Measurements from ENCODE around the gene CFAP99. TPM values are rescaled to one million over a fixed set of nuclear protein-coding genes. Genes with fewer than 3 reads are reported as not detected.

CFAP99 gene
- total RNA-seq, 1 donor from 2014 or later: not detected

DNA sequence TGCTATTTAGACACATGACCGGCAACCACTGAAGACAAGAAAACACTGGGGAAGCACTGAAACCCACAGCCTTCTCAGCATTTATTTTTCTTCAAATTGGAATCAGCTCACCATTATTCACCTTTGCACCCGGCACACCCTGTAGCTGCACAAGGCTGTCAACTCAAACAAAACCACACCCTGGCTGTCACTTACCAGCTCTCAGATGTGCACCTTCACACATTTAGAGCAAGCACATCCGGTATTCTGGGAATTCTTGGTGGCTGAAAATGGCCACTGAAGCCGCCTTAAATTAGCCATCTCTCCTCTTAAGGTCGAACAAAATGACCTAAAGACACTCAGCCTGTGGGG lies 6.2 kb upstream of the CFAP99 start:
- no peak for TF ChIP-seq CTCF (conservative IDR thresholded peaks at IDR 0.05; ENCODE audit: low read depth, low read length)
- H3K4me3 ChIP-seq (ENCODE audit: low read depth, low read length): peak overlapping the region; percentile 54
- DNase-seq (ENCODE audit: low read depth): no peak

- TF ChIP-seq CTCF (conservative IDR thresholded peaks at IDR 0.05; ENCODE audit: low read depth, low read length): peak; percentile 67
- DNase-seq (ENCODE audit: low read depth): peak; percentile 82
- H3K4me3 ChIP-seq (ENCODE audit: low read depth, low read length): peak overlapping the region; percentile 54
These were observed 5.7 kb upstream of the CFAP99 start for GRCh38 chr4:2412885-2413716.

DNA sequence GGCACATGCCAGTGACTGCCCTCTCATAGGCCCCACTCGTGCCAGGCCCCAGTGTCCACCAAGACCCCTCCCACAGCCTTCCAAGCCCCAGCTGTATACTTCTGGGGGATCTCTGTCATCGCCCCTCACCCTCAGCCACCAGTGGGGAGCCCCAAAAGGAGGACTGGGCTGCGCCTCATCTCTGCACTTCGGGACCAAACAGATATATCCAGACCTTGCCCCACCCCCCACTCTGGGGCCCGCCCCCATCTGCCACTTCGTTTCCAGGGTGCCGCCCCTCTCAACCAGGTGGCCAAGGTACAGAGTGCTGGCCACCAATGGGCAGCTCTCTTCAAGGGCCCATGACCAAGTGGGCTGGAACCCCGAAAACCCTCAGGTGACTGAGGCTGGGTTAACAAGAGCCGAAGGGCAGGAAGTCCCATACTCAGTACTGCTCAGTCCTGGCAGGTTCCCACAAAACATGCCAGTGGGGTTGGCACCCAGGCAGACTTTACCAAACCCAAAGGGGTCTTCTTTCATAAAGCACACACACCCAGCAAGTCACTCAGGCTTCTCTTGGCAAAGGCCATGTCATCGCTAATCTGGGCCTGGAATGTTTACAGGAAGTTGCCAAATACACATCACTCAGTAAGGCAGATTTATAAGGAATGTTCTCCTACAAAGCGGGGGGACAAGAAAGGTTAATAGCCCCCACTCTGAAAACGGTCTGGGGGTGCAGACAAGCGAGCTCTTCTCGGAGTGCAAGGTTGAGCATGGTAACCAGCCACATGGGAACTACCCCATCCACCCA lies 4.7 kb upstream of the CFAP99 start:
- H3K4me3 ChIP-seq (ENCODE audit: low read depth, low read length): no peak overlapping the region
- DNase-seq (ENCODE audit: low read depth): no peak
- TF ChIP-seq CTCF (conservative IDR thresholded peaks at IDR 0.05; ENCODE audit: low read depth, low read length): no peak

GRCh38 chr4:2415213-2415612 lies 3.5 kb upstream of the CFAP99 start:
- no peak for TF ChIP-seq CTCF (conservative IDR thresholded peaks at IDR 0.05; ENCODE audit: low read depth, low read length)
- no peak overlapping the region for H3K4me3 ChIP-seq (ENCODE audit: low read depth, low read length)
- DNase-seq (ENCODE audit: low read depth): no peak

GRCh38 chr4:2415881-2416563 lies 2.7 kb upstream of the CFAP99 start:
- no peak for DNase-seq (ENCODE audit: low read depth)
- H3K4me3 ChIP-seq (ENCODE audit: low read depth, low read length): peak overlapping the region; percentile 68
- no peak for TF ChIP-seq CTCF (conservative IDR thresholded peaks at IDR 0.05; ENCODE audit: low read depth, low read length)

GRCh38 chr4:2416564-2417225 lies 2.1 kb upstream of the CFAP99 start:
- peak overlapping the region; percentile 68 for H3K4me3 ChIP-seq (ENCODE audit: low read depth, low read length)
- no peak for TF ChIP-seq CTCF (conservative IDR thresholded peaks at IDR 0.05; ENCODE audit: low read depth, low read length)
- DNase-seq (ENCODE audit: low read depth): no peak
